H1 (cell line): Measurements from ENCODE around the gene PAQR8. TPM values are rescaled to one million over a fixed set of nuclear protein-coding genes. Genes with fewer than 3 reads are reported as not detected.

ENCODE experiments used
- ASH2L ChIP-seq: fragments of 200-600, 300-600 bp; sonication (generic); IDR thresholded peaks from one replicate; pipeline ENCODE4 v1.7.1; 2017; ENCODE audit warnings: low read length
- HDAC2 ChIP-seq, 2 experiments: fragments of 300-600 bp in 1 of 2; sonication (generic) in 1 of 2; IDR thresholded peaks; 2 replicates each; pipeline ENCODE4 v1.6.1; 2011 to 2012; ENCODE audit warnings: low read depth in 2 of 2, low read length in 2 of 2, mild to moderate bottlenecking in 2 of 2, moderate library complexity in 2 of 2, borderline replicate concordance in 1 of 2, inconsistent platforms in 1 of 2
- JUN ChIP-seq: IDR thresholded peaks from 2 replicates; pipeline ENCODE4 v1.6.1; 2011; ENCODE audit warnings: low read depth, mild to moderate bottlenecking, improper control_type of control experiment, low read length
- MAFK ChIP-seq: IDR thresholded peaks from 2 replicates; pipeline ENCODE4 v1.6.1; 2012; ENCODE audit warnings: low read depth, mild to moderate bottlenecking, improper control_type of control experiment, low read length
- PHF8 ChIP-seq: fragments of 200-600 bp; sonication (generic); conservative IDR thresholded peaks from 2 replicates; pipeline ENCODE4 v1.7.1; 2012; ENCODE audit warnings: low read depth, mild to moderate bottlenecking, inconsistent platforms, low read length, moderate library complexity
- POLR2A ChIP-seq, 2 experiments: IDR thresholded peaks; 1 replicate in 1 of 2; 2 replicates in 1 of 2; pipeline ENCODE4 v1.6.1; 2011; ENCODE audit warnings: low read depth in 2 of 2, low read length in 2 of 2, mild to moderate bottlenecking in 2 of 2; ENCODE audit errors: control extremely low read depth in 1 of 2
- SAP30 ChIP-seq: fragments of 300-600 bp; sonication (generic); IDR thresholded peaks from 2 replicates; pipeline ENCODE4 v1.7.1; 2012; ENCODE audit warnings: low read length, moderate library complexity, mild to moderate bottlenecking, inconsistent platforms; ENCODE audit not compliant: insufficient read depth, insufficient replicate concordance
- SIN3A ChIP-seq, 2 experiments: IDR thresholded peaks in 1 of 2; conservative IDR thresholded peaks in 1 of 2; 2 replicates each; pipeline ENCODE4 v1.6.1; 2011 to 2012; ENCODE audit warnings: low read length in 2 of 2, improper control_type of control experiment in 1 of 2, low read depth in 1 of 2, mild to moderate bottlenecking in 1 of 2
- SP2 ChIP-seq: IDR thresholded peaks from 2 replicates; pipeline ENCODE4 v1.6.1; 2012; ENCODE audit warnings: mild to moderate bottlenecking, low read length, inconsistent platforms
- SP4 ChIP-seq: IDR thresholded peaks from 2 replicates; pipeline ENCODE4 v1.6.1; 2012; ENCODE audit warnings: low read length, inconsistent platforms
- TAF1 ChIP-seq: IDR thresholded peaks from 2 replicates; pipeline ENCODE4 v1.6.1; 2011; ENCODE audit warnings: mild to moderate bottlenecking, low read depth, low read length
- TCF12 ChIP-seq: IDR thresholded peaks from 2 replicates; pipeline ENCODE4 v1.6.1; 2011; ENCODE audit warnings: low read depth, mild to moderate bottlenecking, low read length
- polyA plus RNA-seq, 7 experiments: library from polyadenylated mRNA; depleted of rRNA in 3 of 7; stranded (reverse) in 5 of 7; unstranded in 2 of 7; fragments of >200 nt in 5 of 7; fragments of 200-250 nt in 2 of 7; gene quantifications; 1 replicate in 5 of 7; 2 replicates in 1 of 7; 4 replicates in 1 of 7; pipeline versions ENCODE4 v1.2.1 to v1.2.3, GENCODE V29; 2011 to 2013; ENCODE audit warnings: missing spikeins in 2 of 7, mixed read lengths in 2 of 7
- total RNA-seq: library from RNA; stranded (reverse); fragmentation: NEBNext Ultra II Directional; extraction: Animal tissue kit (Norgen Biotek cat#: 25700); gene quantifications from 2 replicates; pipeline ENCODE4 v1.2.1, GENCODE V29; 2021

PAQR8 gene
- total and polyA plus RNA-seq, 2 of the 8 experiments (the other 6 are each of a cell fraction or from before 2014, with no cell fraction given) = 7.6 to 9.6 TPM

GRCh38 chr6:52419809-52420667, 58.1 kb downstream of the PAQR8 start, which contains the start of gene EFHC1 (continued):
- TF ChIP-seq MAFK (no peak), TCF12 (no peak), JUN (no peak), SP4 (no peak), TAF1 (peak; percentile 62), ASH2L (no peak), SAP30 (peak; percentile 88), SIN3A (conservative IDR thresholded peaks at IDR 0.05 in 1 of 2, IDR thresholded peaks at IDR 0.05 in 1 of 2; ENCODE audit: low read depth in 1 of 2, low read length in 2 of 2) (peak in 1 of 2 experiments; percentile 95; a peak in 2 of 4 replicates), POLR2A (IDR thresholded peaks at IDR 0.05; ENCODE audit: control extremely low read depth in 1 of 2, low read depth in 2 of 2, low read length in 2 of 2) (peak; percentile 73 to 92), HDAC2 (IDR thresholded peaks at IDR 0.05; ENCODE audit: borderline replicate concordance in 1 of 2, low read depth in 2 of 2, low read length in 2 of 2) (peak; percentile 60 to 61; a peak in 1 of 4 replicates), PHF8 (peak; percentile 78), SP2 (no peak)
